Epithelial cell of proximal tubule (primary cell): Measurements from ENCODE around the gene PANK4. TPM values are rescaled to one million over a fixed set of nuclear protein-coding genes. Genes with fewer than 3 reads are reported as not detected.

Source experiments
- DNase-seq: peaks from one replicate; pipeline ENCODE4 v3.0.0-alpha.2; 2011; ENCODE audit warnings: low read depth
- H3K4me3 ChIP-seq: 2 replicates; pipeline ENCODE4 v1.5.1; 2011; ENCODE audit warnings: low read depth, mild to moderate bottlenecking, low read length
- total RNA-seq: library from RNA; depleted of rRNA; stranded (reverse); fragments of >200 nt; gene quantifications from 2 replicates; pipeline ENCODE4 v1.2.3, GENCODE V29; 2015
- TF ChIP-seq, protein P1 (sequence below): conservative IDR thresholded peaks from 2 replicates; pipeline ENCODE4 v1.5.1; 2012; ENCODE audit warnings: low read depth, mild to moderate bottlenecking, low read length

Gene PANK4
- total RNA-seq, 1 donor from 2014 or later = 29.8 TPM

DNA sequence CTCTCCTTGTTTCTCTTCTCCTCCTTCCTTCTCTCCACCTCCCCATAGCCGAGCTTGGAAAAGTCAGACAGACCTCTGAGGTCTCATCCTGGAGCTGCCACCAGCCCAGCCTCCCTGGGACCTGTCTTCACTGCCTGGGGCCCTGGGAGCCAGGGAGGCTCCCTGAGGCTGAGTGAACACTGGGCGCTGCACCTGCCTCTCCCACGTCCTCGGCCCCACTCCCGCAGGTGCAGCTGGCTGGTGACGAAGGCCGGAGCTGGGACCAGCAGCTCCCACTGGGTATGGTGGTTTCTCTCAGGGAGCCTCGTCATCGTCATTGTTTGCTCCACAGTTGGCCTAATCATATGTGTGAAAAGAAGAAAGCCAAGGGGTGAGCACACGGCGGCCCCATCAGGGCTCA is 35.0 kb upstream of the PANK4 start:
- no peak for DNase-seq
- H3K4me3 ChIP-seq = no peak overlapping the region
- TF ChIP-seq, protein P1, sequence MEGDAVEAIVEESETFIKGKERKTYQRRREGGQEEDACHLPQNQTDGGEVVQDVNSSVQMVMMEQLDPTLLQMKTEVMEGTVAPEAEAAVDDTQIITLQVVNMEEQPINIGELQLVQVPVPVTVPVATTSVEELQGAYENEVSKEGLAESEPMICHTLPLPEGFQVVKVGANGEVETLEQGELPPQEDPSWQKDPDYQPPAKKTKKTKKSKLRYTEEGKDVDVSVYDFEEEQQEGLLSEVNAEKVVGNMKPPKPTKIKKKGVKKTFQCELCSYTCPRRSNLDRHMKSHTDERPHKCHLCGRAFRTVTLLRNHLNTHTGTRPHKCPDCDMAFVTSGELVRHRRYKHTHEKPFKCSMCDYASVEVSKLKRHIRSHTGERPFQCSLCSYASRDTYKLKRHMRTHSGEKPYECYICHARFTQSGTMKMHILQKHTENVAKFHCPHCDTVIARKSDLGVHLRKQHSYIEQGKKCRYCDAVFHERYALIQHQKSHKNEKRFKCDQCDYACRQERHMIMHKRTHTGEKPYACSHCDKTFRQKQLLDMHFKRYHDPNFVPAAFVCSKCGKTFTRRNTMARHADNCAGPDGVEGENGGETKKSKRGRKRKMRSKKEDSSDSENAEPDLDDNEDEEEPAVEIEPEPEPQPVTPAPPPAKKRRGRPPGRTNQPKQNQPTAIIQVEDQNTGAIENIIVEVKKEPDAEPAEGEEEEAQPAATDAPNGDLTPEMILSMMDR = no peak

- no peak overlapping the region for H3K4me3 ChIP-seq
- TF ChIP-seq, protein P1 = no peak
- no peak for DNase-seq
Observed at GRCh38 chr1:2560299-2561073, 34.1 kb upstream of the PANK4 start.

DNA sequence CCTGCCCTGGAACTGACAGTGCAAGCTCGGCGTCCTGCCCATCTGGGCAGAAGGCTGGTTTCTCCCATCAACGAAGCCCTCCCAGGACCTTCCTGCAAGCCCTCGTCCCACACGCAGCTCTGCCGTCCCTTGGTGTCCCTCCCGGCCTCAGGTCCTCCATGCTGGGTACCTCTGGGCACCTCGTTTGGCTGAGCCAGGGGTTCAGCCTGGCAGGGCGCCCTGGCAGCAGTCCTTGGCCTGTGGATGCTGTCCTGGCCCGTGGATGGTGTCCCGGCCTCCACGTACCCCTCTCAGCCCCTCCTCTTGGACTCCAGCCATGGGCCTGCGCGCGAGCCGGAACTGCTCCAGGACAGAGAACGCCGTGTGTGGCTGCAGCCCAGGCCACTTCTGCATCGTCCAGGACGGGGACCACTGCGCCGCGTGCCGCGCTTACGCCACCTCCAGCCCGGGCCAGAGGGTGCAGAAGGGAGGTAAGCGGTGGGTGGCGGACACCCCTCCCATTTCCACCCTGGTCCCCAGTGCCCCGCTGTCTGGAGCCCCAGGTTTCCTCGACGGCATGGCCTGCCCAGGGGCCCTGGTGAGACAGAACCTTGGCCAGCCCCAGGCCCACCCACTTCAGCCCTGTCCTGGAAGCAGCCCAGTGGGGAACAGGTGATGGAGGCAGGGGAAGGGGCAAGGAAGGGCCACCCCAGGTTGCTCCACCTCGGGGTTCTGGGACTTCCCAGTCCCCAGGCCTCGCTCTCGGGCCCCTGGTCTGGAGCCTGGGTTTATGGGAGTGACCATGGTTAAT is 33.3 kb upstream of the PANK4 start:
- H3K4me3 ChIP-seq = no peak overlapping the region
- TF ChIP-seq, protein P1 = no peak
- DNase-seq = no peak

- TF ChIP-seq, protein P1 = no peak
- H3K4me3 ChIP-seq = no peak overlapping the region
- no peak for DNase-seq
Observed at GRCh38 chr1:2558861-2559260, 32.5 kb upstream of the PANK4 start.

DNA sequence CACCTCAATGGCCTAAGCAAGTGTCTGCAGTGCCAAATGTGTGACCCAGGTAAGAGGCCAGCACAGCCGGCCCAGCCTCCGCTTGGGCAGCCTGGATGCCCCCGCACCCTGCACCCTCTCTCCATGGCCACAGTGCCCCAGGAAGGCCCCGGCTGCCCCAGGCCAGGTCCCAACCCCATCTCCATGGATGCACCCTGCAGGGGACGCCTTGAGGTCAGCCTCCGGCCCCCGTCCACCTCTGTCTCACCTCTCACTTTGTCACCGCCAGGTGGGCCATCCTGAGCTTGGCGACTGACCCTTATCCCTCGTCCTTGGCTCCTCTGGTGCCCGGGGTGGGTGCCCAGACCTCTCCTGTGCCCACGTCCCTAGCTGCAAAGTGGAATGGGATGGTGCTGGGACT is 32.0 kb upstream of the PANK4 start:
- no peak overlapping the region for H3K4me3 ChIP-seq
- TF ChIP-seq, protein P1 = no peak
- no peak for DNase-seq

GRCh38 chr1:2557482-2558400 is 31.3 kb upstream of the PANK4 start:
- no peak for DNase-seq
- TF ChIP-seq, protein P1 = no peak
- peak overlapping the region; percentile 81 for H3K4me3 ChIP-seq
